HG02759 (cell line): Measurements from ENCODE around the gene ETF1.
"Not testable (repeated sequence)": the region's sequence is repeated elsewhere in the genome, so short reads cannot be mapped to it uniquely, and the experiment has no call there.

ENCODE experiments used
- ATAC-seq: cut with Tn5 transposase; IDR thresholded peaks from one replicate; pipeline ENCODE4 v1.9.1; 2021; ENCODE audit warnings: mild to moderate bottlenecking, moderate library complexity; ENCODE audit not compliant: unreplicated experiment

ETF1 gene

DNA sequence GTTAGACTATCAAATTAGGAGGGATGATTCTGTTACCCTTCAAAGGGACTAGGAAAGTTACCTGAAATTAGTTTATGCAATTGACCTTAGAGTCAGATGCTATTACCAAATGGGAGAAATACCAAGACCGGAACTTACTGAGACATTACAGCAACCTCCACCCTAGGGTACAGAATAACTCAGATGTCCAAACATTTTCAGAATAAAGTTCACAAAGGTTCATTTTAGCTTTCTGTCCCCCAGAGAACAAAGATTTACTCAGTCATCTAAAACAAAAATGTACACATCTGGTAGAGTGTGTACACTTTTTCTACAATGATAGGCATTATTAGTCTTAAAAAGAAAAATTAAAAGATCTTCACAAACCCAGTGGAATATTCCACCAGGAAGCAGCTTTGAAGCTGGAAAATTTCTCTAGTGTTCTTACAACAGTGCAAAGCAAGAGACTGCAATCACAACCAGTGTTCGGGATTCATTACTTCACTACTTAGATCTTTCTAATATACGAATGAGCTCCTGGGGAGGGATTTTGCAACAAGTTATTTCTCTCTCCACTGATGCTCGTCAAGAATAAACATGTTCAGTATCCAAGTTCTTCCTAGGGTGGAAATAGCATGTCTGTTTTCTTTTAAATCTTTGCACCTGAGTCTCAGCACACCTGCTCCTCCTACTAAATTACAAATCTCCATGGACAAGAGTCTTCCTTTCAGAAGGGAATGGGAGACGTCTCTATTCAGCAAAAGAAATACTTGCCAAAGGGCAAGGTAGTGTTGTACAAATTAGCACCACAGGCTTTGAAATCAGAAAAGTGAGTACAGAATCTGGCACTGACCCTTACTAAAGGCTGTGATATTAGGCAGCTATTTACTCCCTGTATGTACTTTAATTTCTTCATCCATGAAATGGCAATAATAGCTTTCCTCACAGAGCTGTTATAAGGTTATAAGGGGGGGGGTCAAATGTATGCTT, 8.8 kb downstream of the ETF1 start:
- ATAC-seq, result no peak

DNA sequence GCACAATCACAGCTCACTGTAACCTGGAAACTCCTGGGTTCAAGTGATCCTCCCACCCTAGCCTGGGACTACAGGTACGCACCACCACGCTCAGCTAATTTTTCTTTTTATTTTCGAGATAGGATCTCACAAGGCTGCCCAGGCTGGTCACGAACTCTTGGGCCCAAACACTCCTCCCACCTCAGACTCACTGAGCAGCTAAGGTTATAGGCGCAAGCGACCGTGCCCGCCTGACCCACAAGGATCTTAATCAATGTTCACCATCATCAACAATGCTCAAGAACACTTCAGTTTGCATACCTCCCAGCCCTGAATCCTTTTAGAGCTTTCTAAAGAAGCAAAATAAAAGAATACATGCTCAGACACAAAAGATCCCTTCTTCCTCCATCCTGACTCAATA, 13.2 kb downstream of the ETF1 start:
- ATAC-seq, result no peak

DNA sequence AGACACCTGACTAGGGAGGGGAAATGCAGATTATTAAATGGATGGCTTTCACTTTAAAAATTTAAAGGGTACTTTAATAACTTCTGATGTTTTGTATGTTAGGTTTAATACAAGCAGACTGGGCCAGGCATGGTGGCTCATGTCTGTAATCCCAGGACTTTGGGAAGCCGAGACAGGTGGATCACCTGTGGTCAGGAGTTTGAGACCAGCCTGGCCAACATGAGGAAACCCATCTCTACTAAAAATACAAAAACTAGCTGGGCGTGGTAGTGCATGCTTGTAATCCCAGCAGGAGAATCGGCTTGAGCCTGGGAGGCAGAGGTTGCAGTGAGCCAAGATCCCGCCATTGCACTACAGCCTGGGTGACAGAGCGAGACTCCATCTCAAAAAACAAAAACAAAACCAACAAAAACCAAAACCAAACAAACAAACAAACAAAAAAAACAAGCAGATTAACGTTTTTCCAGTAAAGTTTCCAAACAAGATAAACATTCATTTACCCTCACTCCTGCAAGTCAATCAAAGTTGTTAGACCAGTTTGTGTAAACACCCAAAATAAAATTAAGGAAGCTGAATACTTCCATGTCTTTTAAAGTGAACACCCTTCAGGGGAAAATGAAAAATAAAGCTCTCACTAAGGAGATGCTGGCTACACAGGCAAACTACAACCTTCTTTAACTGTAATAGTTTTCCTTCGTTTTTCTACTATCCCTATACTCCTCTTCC, 14.1 kb downstream of the ETF1 start:
- ATAC-seq, result no peak

DNA sequence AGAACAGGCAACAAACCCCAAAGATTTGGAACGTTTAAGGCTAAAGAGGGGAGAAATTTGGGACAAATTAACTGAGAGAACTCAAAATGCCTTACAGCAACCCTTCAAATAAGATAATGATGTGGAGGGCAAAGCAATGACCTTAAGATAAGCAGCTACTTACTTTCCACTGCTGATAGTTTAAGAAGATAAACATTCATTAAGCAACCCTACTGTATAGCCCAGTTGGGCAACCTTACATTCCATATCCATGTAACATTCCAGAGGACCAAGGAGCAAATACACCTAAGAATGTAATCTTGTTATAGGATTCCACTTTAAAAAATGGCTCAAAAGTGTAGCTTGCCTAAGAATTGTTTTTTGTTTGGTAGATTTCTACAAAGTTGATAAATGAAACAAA, 14.8 kb downstream of the ETF1 start:
- ATAC-seq, result no peak

DNA sequence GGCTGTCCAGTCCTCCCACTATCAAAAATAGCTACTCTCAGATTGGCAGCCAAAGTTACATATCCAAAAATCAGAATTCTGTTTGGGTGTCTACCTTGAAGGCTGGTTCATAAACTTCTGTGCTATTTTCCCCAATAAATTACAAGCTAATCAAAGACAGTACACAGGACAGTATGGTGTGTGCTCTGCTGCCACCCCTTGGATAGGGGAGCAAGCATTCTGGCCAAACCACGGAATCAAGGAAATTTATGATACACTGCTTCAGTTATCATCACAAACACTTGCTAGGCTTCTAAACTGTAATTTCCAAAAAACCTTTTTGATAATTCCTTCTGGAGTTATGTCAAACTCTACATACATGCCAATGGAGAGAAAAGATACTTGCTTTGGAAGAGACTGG, 15.9 kb downstream of the ETF1 start:
- no peak for ATAC-seq

DNA sequence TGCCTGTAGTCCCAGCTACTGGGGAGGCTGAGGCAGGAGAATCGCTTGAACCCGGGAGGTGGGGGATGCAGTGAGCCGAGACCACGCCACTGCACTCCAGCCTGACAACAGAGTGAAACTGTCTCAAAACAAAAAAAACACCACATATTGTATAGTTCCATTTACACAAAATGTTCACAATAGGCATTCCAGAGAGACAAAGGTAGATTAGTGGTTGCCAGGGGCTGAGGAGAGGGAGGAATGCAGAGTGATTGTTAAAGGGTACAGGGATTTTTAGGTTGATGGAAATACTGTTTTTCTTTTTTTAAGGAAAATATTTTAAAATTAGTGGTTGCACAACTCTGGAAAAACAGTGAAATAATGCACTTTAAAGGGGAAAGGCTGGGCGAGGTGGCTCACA, 19.6 kb downstream of the ETF1 start:
- ATAC-seq, result no peak

DNA sequence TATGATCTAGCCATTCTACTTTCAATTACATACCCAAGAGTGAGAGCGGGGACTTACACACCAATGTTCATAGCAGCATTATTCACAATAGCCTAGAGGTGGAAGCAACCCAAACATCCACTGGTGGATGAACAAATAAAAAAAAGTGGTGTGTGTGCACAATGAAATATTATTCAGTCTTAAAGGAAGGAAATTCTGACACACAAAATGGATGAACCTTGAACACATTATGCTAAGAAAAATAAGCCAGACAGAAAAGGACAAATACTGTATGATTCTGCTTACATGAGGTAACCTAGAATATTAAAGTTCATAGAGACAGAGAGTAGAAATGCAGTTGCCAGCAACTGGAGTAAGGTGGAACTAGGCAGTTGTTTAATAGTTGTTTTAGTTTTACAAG, 22.1 kb downstream of the ETF1 start:
- ATAC-seq, result no peak

DNA sequence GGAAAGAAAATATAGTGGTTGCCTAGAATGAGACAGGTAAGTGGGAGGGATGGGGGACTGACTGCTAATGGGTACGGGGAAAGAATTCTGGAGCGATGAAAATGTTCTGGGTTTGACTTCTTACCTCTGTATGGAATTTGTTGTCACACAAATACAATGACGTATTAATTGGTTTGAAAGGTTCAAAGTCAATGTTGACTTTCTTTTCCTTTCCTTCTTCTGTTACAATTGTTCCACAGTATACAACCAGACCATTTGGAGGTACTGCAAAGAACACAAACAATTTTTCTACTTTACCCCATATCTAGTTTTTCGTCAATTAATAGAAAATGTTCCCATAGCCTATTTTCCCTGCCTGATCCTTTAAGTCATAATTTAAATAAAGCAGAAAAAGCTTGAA, 25.6 kb downstream of the ETF1 start:
- ATAC-seq, result no peak

DNA sequence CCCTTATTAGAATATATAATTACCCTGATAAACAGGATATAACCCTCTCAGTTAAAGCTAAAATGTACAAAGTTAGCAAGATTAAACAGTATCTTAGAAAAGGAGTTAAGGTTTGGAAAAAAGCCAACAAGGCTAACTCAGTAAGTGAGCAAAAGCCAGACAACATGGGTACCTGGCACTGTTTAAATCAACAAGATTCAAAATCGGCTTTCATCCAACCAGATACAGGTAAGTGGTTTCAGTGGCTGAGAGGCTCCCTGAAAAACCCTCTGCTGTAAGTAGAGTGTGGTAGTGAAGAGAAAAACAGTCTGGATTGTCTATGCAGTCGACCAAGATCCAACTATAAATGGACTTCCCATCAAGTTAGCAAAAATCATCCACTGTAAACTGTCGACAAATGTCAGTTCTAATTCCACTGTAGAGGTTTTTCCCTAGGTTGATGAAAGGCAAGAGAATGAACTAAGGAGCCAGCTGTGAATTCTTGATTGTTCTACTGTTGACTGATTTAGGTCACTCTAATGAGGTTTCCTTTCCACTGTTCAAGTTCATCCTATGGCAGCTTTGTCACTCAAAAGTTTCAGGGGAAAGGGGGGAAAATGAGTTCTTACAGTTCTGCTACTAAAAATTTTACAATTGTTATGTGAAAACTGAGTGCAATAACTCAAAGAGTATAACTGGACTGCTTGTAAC, 27.3 kb downstream of the ETF1 start:
- no peak for ATAC-seq

DNA sequence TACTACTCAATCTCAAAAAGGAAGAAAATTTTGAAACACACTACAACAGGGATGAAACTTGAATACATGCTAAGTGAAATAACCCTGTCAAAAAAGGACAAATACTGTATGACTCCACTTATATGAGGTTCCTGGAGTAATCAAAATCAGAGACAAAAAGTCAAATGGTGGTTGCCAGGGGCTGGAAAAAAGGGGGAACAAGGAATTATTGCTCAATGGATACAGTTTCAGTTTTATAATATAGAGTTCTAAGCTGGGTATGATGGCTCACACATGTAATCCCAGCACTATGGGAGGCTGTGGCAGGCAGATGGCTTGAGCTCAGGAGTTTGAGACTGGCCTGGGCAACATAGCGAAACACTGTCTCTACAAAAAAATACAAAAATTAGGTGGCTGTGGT, 29.0 kb downstream of the ETF1 start:
- ATAC-seq, result no peak

DNA sequence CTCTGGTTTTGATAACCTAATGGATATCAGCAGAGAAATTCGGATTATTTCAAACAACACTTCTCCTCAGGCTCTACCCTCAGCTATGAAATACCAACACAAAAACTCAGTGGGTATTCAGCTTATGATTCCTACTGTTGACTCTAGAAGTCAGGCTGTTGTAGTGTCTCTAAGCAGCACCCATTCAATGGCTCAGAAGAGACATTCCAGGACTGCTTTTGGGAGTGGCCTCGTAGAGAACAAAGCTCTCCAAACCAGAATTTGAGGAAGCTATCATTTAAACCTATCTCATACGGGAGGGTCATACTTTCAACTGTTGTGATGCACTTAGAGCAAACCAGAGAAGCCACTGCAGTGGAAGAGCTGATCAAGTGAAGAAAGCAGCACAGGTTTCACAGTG, 34.1 kb downstream of the ETF1 start:
- no peak for ATAC-seq

DNA sequence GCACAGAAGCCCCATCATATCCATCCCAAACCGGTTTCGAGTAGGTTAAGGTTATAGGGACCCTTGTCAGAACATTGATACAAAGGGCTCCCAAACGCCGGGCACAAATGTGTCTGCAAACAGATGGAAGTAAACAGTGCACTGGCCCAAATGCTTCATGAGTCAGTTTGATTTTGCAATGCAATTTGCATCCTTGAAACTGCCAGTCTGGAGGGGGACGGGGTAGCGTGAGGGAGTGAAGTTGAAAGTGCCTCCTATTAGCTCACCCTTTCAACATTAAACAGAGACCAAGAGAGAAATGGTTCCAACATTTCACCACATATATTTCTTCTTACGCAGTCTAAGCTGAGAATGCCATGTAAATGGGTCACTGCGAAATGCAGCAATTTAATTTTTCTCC, 35.6 kb downstream of the ETF1 start:
- not testable (repeated sequence) for ATAC-seq

DNA sequence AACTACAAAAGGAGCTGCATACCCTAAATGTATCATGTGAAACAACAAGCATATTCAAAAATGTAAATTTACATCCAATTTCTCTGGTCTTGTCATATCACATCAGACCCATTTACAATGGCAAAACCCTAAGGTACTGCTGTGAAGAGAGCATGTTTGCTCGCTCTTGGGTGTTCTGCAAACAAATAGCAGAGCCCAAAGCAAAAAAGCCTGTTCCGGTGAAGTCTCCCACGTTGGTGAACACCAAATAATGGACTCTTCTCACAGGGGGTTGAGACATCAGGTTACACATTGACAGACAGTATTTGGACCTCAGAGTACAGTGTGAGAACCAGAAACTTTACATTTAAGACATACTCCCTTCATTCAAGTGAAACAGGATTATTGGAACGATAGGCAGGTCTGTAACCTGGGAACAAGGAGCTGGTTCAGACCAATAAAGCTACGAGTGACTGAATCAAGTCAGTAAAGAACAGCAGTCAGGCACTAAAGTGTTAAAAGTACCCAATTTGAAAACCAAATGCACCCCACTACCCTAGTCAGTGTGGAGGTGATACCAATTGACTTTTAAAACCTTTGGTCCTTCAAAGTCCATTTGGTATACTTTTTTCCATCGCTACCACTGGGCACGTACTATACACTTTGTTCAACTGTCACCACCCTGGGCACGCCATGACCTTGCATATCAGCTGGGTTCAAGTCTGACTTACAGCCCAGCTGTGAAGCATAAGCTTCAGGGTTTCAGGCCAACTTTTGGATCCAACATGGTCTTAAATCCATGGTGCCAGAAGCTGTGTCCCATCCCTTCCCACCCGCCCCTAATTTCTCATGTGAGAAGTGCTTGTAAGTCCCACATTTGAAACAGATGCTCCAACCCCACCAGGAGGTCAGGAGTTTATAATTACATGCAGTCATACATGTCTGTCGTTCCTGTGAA, 36.4 kb downstream of the ETF1 start:
- ATAC-seq, result no peak

DNA sequence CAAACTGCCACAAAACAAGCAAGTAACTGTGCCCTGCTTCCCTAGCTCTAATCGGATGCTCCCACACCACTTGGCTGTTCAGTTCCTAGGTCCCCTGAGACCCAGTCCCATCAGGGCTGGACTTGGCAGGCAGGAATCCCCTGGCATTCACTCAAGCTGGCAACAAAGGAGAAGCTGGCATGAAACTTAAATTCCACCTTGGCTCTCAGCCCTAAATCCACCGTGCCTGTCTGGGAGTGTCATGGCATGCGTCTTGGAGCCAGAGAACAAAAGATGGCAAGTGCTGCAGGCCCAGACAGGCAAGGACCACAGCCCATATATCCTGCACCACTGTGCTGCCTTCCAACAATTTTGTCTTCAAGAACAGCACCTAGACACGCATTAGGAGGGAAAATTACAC, 38.2 kb downstream of the ETF1 start:
- no peak for ATAC-seq

DNA sequence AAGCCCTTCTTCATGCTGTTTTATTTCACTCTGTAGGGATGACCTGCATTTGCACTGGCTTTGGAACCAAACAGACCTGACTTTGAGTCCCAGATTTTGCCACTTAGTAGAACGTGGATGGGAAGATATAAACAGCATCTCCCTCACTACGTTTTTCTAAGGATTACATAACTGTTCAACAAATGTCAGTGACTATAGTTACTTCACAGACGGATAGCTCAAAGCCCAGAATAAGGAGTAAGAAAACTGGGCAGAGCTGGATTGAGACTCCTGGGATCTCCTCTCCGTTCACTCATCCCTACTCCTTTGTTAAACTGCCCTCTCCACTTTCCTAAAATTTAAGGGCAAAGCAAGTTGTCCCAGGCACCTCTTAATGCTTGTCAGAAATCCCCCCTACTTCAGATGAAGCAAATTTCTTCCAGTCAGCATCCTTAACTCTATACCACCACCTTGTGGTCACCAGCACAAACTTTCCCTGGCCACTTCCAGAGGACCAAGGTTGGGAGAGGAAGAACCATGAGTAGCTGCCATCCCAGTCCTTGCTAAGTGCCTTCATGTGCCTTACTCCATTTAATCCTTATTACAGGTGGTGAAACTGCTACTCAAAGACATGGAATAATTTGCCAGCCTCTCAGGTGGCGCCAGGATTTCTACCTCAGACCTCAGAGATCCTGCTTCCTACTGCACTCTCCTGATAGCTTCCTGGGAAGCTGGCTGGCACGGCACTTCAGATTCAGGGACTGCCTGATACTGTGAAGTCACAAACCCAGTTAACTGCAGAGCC, 39.4 kb downstream of the ETF1 start:
- ATAC-seq, result no peak

DNA sequence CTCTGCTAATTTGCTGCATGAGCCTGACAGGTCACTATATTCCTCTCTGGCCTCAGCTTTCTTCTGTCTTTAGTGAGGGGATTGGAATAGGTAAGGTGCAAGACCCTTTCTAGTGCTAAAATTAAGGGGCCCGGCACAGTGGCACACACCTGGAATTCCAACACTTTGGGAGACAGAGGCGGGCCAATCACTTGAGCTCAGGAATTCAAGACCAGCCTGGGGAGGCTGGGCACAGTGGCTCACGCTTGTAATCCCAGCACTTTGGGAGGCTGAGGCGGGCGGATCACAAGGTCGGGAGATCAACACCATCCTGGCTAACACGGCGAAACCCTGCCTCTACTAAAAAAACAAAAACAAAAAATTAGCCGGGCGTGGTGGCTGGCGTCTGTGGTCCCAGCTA, 40.5 kb downstream of the ETF1 start:
- ATAC-seq, result no peak

DNA sequence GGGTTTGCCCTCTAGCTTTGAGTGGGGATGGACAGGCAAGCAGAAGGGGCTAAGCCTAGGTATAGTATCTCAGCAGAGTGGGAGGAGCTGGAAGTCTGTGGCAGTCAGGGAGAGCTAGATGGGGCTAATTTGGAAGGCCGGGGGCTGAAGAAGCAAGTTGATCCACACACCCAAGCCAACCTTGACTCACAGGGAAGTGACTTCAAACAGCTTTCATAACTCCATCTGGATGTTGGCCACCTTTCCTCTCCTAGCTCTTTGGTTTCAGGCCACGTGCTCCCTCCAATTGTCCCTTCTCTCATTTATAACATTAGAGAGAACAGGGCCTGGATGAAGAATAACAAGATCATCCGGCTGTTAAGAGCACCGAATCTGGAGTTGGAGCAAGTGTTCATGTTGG, 40.9 kb downstream of the ETF1 start:
- ATAC-seq, result no peak

DNA sequence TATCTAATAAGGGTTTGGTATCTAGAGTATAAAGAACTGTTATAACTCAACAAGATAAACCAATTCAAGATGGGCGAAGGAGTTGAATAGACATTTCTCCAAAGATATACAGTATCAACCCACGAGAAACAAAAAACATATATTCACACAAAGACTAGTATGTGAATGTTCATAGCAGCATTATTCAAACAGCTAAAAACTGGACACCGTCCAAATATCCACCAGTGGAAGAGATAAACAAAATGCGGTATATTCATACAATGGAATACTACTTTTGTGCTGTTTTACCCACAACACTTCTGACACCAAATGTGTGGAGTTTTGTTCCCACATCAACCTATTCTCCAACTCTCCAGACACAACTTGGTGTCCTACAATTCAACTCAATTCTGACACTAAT, 44.7 kb downstream of the ETF1 start:
- ATAC-seq, result no peak

DNA sequence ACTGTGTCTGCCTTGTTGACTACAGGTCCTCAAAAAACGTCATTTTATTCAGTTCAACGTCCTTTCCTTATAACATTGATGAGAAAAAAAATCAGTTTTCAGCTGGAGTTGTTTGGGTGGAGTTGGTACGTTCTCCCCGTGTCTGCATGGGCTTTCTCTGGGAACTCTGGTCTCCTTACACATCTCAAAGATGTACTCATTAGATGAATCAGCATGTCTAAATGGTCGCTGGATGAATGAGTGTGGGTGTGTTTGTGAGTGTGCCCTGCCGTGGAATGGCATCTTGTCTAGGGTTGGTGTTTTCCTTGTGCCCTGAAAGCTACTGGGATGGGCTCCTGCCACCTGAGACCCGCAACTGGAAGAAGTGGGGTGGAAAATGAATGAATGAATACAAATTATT, 47.7 kb downstream of the ETF1 start:
- no peak for ATAC-seq

DNA sequence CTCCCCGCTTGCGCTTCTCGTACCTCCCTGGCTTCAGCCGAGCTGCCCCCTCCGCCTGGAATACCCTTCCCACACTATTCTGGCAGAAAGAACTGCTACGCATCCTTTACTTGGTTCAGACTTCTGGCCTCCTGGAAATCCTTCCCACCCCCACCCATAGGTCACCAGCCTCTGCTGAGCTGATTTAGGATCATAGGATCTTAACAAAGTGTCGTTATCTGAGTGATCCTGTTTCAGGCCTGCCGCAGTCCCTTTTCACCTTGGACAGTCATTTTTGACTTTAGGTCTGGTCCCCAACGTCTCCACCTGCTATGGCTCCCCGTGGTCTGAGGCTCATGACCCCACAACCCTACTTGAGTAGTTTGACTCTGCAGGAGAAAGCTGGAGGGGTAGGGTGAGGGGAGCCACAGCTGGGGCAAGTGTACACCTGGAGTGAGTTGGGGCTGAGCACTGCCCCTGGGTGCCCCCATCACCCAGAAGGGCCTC, 50.4 kb downstream of the ETF1 start:
- ATAC-seq, result no peak
